ENCODE data around the gene IRF6. TPM values are rescaled to one million over a fixed set of nuclear protein-coding genes. Genes with fewer than 3 reads are reported as not detected.

Gene IRF6
- total and polyA plus RNA-seq, 2 of the 8 experiments (the other 6 are each of a cell fraction or from before 2014, with no cell fraction given) = 9.6 to 13.4 TPM

GRCh38 chr1:209813902-209814301, 8.0 kb upstream of the IRF6 start:
- FAIRE-seq (no peak), DNase-seq (ENCODE audit: low read depth in 1 of 2, low spot score in 2 of 2) (no peak)
- Histone ChIP-seq H3K4me2 (ENCODE audit: insufficient read depth in 1 of 2, low read depth in 2 of 2, low read length in 2 of 2) (no peak overlapping the region), H2BK15ac (ENCODE audit: low read length) (no peak overlapping the region), H2AFZ (ENCODE audit: low read length) (no peak overlapping the region), H2BK120ac (replicated peaks; ENCODE audit: low read depth, low read length) (no peak overlapping the region), H3K9me3 (ENCODE audit: insufficient read depth in 2 of 2, low read depth in 1 of 2, low read length in 1 of 2) (no peaks in the 10 kb centered on the region), H3K14ac (ENCODE audit: insufficient read length) (no peak overlapping the region), H2BK12ac (ENCODE audit: low read depth, low read length) (no peak overlapping the region), H4K20me1 (replicated peaks in 1 of 2; ENCODE audit: control insufficient read depth in 1 of 2, insufficient read depth in 2 of 2, low read length in 2 of 2) (no peaks in the 10 kb centered on the region), H3K27me3 (replicated peaks in 1 of 4; ENCODE audit: control insufficient read depth in 3 of 4, extremely low read depth in 1 of 4, insufficient read depth in 3 of 4, low read length in 3 of 4) (no peaks in the 10 kb centered on the region; a peak in 1 of 7 replicates), H4K8ac (ENCODE audit: extremely low read depth, insufficient read depth, low read length) (no peak overlapping the region), H3K27ac (ENCODE audit: low read depth, low read length) (no peak overlapping the region), H3K4me1 (replicated peaks in 1 of 4; ENCODE audit: control insufficient read depth in 3 of 4, insufficient read depth in 4 of 4, low read length in 3 of 4) (peaks cover 0 to 2% (median 0%) of the 10 kb centered on the region in 4 experiments; a peak in 3 of 7 replicates), H2BK5ac (ENCODE audit: low read depth, low read length) (no peak overlapping the region), H2BK20ac (ENCODE audit: low read length) (no peak overlapping the region), H3K23me2 (ENCODE audit: low read depth, low read length) (no peaks in the 10 kb centered on the region), H3K4ac (replicated peaks; ENCODE audit: insufficient read length, low read depth, low read length) (no peak overlapping the region), H3K36me3 (ENCODE audit: control insufficient read depth in 2 of 4, insufficient read depth in 4 of 4, low read length in 3 of 4) (no peaks in the 10 kb centered on the region), H3K23ac (ENCODE audit: insufficient read length) (no peak overlapping the region), H2AK5ac (ENCODE audit: low read depth, low read length) (no peak overlapping the region), H4K5ac (ENCODE audit: insufficient read length, low read depth, low read length) (no peak overlapping the region), H3K4me3 (ENCODE audit: extremely low read depth in 1 of 4, insufficient read depth in 2 of 4, low read depth in 3 of 4, low read length in 4 of 4) (no peak overlapping the region), H3K56ac (replicated peaks; ENCODE audit: insufficient read length, low read depth, low read length) (no peak overlapping the region), H4K91ac (replicated peaks; ENCODE audit: insufficient read length, low read length) (no peak overlapping the region), H3K18ac (ENCODE audit: extremely low read depth, low read length) (no peak overlapping the region), H3K9ac (replicated peaks in 1 of 4; ENCODE audit: extremely low read depth in 1 of 4, low read depth in 3 of 4, low read length in 3 of 4) (no peak overlapping the region), H3K79me2 (ENCODE audit: control insufficient read depth in 1 of 2, insufficient read depth in 2 of 2, low read length in 2 of 2) (no peaks in the 10 kb centered on the region), H3K79me1 (ENCODE audit: low read depth, low read length) (no peaks in the 10 kb centered on the region)
- WGBS, 2 experiments (ENCODE audit: extremely low coverage in 1 of 2, insufficient coverage in 1 of 2, insufficient read length in 1 of 2, insufficient replicate concordance in 2 of 2, low coverage in 1 of 2, low lambda C conversion rate in 2 of 2, missing lambda C conversion rate in 1 of 2) = 93% methylated on average over 4 of the region's 4 CpGs; no CpG with 5 or more reads in 1 of the 2 experiments
- TF ChIP-seq CBX8 (IDR thresholded peaks at IDR 0.05; ENCODE audit: borderline replicate concordance, low read depth, low read length) = no peak
- TF ChIP-seq BRCA1 (IDR thresholded peaks at IDR 0.05; ENCODE audit: low read depth, low read length) = no peak
- TF ChIP-seq CHD2 (IDR thresholded peaks at IDR 0.05; ENCODE audit: low read length) = no peak
- TF ChIP-seq GTF2F1 (IDR thresholded peaks at IDR 0.05; ENCODE audit: borderline replicate concordance, low read depth, low read length) = no peak
- no peak for TF ChIP-seq SRF (IDR thresholded peaks at IDR 0.05; ENCODE audit: low read depth, low read length)
- TF ChIP-seq CREB1 (IDR thresholded peaks at IDR 0.05) = no peak
- TF ChIP-seq EP300 (IDR thresholded peaks at IDR 0.05; ENCODE audit: borderline replicate concordance in 1 of 2, low read depth in 2 of 2, low read length in 2 of 2) = no peak
- no peak for TF ChIP-seq JUND (IDR thresholded peaks at IDR 0.05; ENCODE audit: low read length)
- no peak for TF ChIP-seq SIX5 (IDR thresholded peaks at IDR 0.05; ENCODE audit: low read depth, low read length)
- no peak for TF ChIP-seq JUN (IDR thresholded peaks at IDR 0.05; ENCODE audit: low read depth, low read length)
- TF ChIP-seq TAF7 (optimal IDR thresholded peaks at IDR 0.05; ENCODE audit: borderline replicate concordance, low read depth, low read length) = no peak
- no peak for TF ChIP-seq MAFK (IDR thresholded peaks at IDR 0.05; ENCODE audit: low read depth, low read length)
- ChIA-PET CTCF (ENCODE audit: partially characterized antibody) (interaction anchor here (0.6 to 11.7 kb wide), 5 partner anchors 8 to 1702 kb away, joined by 3 to 254 read pairs (median 4); partner anchors contain the start of genes IRF6 and UTP25), POLR2A (ENCODE audit: partially characterized antibody) (interaction anchor here (1.6 to 2.0 kb wide), 2 partner anchors 8 to 10 kb away, joined by 4 to 5 read pairs; partner anchors contain the start of gene IRF6)

Measured in H1 (cell line).